Fibroblast of lung (primary cell): Measurements from ENCODE around the gene ZNF281. TPM values are rescaled to one million over a fixed set of nuclear protein-coding genes. Genes with fewer than 3 reads are reported as not detected.
A peak's percentile ranks its signal among the peaks of the same experiment; 100 is the strongest.

Source experiments
- DNase-seq, 2 donors: peaks; one replicate each; pipeline versions ENCODE4 v3.0.0 to v3.0.0-alpha.2; 2010; ENCODE audit warnings: low read depth in 2 of 2
- H2AFZ ChIP-seq: 2 replicates; pipeline ENCODE4 v1.5.1; 2012; ENCODE audit warnings: low read length, control low read depth, inconsistent platforms
- H3K27ac ChIP-seq: 2 replicates; pipeline ENCODE4 v1.5.1; 2011; ENCODE audit warnings: low read length, control low read depth; ENCODE audit not compliant: insufficient read depth
- H3K27me3 ChIP-seq: 2 replicates; pipeline ENCODE4 v1.5.1; 2011; ENCODE audit warnings: mild to moderate bottlenecking, low read length; ENCODE audit not compliant: control insufficient read depth, insufficient read depth
- H3K36me3 ChIP-seq: 2 replicates; pipeline ENCODE4 v1.5.1; 2011; ENCODE audit warnings: low read length; ENCODE audit not compliant: control insufficient read depth, insufficient read depth
- H3K4me1 ChIP-seq: 2 replicates; pipeline ENCODE4 v1.5.1; 2011; ENCODE audit warnings: low read length; ENCODE audit not compliant: control insufficient read depth, insufficient read depth; ENCODE audit errors: extremely low read depth
- H3K4me2 ChIP-seq: 2 replicates; pipeline ENCODE4 v1.5.1; 2011; ENCODE audit warnings: low read length, control low read depth; ENCODE audit not compliant: insufficient read depth; ENCODE audit errors: extremely low read depth
- H3K4me3 ChIP-seq, 4 experiments: fragments of 200-600 bp in 1 of 4; sonication (generic) in 1 of 4; replicated peaks in 1 of 4; 2 replicates each; pipeline ENCODE4 v1.5.1; 2011 to 2016; ENCODE audit warnings: low read length in 4 of 4, low read depth in 3 of 4, mild to moderate bottlenecking in 3 of 4, control low read depth in 2 of 4, inconsistent platforms in 1 of 4, mixed read lengths in 1 of 4; ENCODE audit not compliant: insufficient read depth in 1 of 4; ENCODE audit errors: control extremely low read depth in 1 of 4
- H3K79me2 ChIP-seq: 2 replicates; pipeline ENCODE4 v1.5.1; 2012; ENCODE audit warnings: mild to moderate bottlenecking, low read length, inconsistent platforms; ENCODE audit not compliant: control insufficient read depth, insufficient read depth
- H3K9ac ChIP-seq: 2 replicates; pipeline ENCODE4 v1.5.1; 2011; ENCODE audit warnings: mild to moderate bottlenecking, low read length, control low read depth; ENCODE audit not compliant: insufficient read depth
- H3K9me3 ChIP-seq: 2 replicates; pipeline ENCODE4 v1.5.1; 2012; ENCODE audit warnings: low read depth, low read length; ENCODE audit not compliant: control insufficient read depth, insufficient read depth
- H4K20me1 ChIP-seq: 2 replicates; pipeline ENCODE4 v1.5.1; 2011; ENCODE audit warnings: low read length; ENCODE audit not compliant: control insufficient read depth, insufficient read depth; ENCODE audit errors: extremely low read depth
- EZH2 ChIP-seq: IDR thresholded peaks from 2 replicates; pipeline ENCODE4 v1.5.1; 2012; ENCODE audit warnings: low read length, control low read depth, mild to moderate bottlenecking; ENCODE audit errors: missing control alignments
- polyA plus RNA-seq, 2 donors: library from polyadenylated mRNA; depleted of rRNA in 1 of 2; stranded (reverse) in 1 of 2; unstranded in 1 of 2; fragments of >200 nt; gene quantifications; 2 replicates each; pipeline ENCODE4 v1.2.1, GENCODE V29; 2011 to 2012; ENCODE audit warnings: missing spikeins in 1 of 2
- total RNA-seq: library from RNA; depleted of rRNA; stranded (reverse); fragments of >200 nt; gene quantifications from 2 replicates; pipeline ENCODE4 v1.2.1, GENCODE V29; 2014
- TF ChIP-seq, protein P1 (sequence below), 2 donors: IDR thresholded peaks in 1 of 2; conservative IDR thresholded peaks in 1 of 2; 1 replicate in 1 of 2; 2 replicates in 1 of 2; pipeline ENCODE4 v1.5.1; 2011 to 2012; ENCODE audit warnings: low read length in 2 of 2, control low read depth in 1 of 2, inconsistent platforms in 1 of 2, low read depth in 1 of 2, mild to moderate bottlenecking in 1 of 2

Gene ZNF281
- total and polyA plus RNA-seq, 2 donors (not counting 1 experiment from before 2014, with no cell fraction given): 14.0 to 39.0 TPM

DNA sequence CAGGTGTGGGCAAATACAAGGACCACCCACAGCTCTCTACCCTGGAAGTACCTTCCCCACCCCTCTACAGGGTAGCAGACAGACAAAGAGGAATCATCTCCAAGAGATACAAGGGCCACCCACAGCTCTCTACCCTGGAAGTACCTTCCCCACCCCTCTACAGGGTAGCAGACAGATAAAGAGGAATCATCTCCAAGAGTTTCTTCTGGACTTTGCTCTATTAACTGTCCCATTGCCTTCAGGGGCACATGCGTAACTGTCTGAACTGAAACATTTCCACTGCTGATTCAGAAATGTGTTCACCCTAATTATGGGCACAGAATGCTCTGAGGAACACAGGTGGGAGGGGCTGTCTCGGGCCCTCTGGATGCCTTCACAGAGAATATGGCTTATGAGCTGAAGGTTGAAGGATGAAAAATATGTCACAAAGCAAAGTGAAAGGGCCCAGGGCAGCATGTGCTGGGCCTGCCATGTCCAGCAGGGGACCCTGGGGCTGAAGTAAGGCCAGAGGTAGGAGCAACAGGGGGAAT lies 43.9 kb downstream of the ZNF281 start:
- no peaks in the 10 kb centered on the region for H3K79me2 ChIP-seq
- no peak overlapping the region for H2AFZ ChIP-seq
- no peaks in the 10 kb centered on the region for H4K20me1 ChIP-seq
- TF ChIP-seq, protein P1, sequence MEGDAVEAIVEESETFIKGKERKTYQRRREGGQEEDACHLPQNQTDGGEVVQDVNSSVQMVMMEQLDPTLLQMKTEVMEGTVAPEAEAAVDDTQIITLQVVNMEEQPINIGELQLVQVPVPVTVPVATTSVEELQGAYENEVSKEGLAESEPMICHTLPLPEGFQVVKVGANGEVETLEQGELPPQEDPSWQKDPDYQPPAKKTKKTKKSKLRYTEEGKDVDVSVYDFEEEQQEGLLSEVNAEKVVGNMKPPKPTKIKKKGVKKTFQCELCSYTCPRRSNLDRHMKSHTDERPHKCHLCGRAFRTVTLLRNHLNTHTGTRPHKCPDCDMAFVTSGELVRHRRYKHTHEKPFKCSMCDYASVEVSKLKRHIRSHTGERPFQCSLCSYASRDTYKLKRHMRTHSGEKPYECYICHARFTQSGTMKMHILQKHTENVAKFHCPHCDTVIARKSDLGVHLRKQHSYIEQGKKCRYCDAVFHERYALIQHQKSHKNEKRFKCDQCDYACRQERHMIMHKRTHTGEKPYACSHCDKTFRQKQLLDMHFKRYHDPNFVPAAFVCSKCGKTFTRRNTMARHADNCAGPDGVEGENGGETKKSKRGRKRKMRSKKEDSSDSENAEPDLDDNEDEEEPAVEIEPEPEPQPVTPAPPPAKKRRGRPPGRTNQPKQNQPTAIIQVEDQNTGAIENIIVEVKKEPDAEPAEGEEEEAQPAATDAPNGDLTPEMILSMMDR (conservative IDR thresholded peaks at IDR 0.05 in 1 of 2, IDR thresholded peaks at IDR 0.05 in 1 of 2; ENCODE audit: low read depth in 1 of 2, low read length in 2 of 2): no peak
- TF ChIP-seq EZH2: no peak
- H3K27ac ChIP-seq: no peak overlapping the region
- no peaks in the 10 kb centered on the region for H3K9me3 ChIP-seq
- no peak overlapping the region for H3K9ac ChIP-seq
- H3K36me3 ChIP-seq: no peaks in the 10 kb centered on the region
- H3K4me2 ChIP-seq: no peak overlapping the region
- no peak for DNase-seq
- peaks cover 8% of the 10 kb centered on the region for H3K4me1 ChIP-seq
- no peak overlapping the region for H3K4me3 ChIP-seq
- no peaks in the 10 kb centered on the region for H3K27me3 ChIP-seq

DNA sequence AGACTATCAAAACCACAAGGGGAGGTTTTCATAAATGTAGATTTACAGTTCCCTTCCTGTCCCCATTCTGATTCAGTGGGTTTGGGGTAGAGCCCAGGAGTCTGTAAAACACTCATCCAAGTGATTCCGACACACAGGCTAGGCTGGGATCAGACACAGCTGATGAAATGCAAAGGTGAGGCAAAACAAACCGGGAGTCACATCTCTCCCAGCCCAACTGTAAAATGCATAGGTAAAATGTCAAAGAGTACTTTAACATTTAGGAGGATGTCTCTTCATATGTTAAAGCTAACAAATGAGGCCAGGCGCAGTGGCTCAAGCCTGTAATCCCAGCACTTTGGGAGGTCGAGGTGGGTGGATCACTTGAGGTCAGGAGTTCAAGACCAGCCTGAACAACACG lies 45.0 kb downstream of the ZNF281 start:
- peak in 1 of 2 donors; percentile 77 for DNase-seq
- Histone ChIP-seq H2AFZ (no peak overlapping the region), H3K4me1 (peaks cover 8% of the 10 kb centered on the region), H3K9ac (no peak overlapping the region), H3K36me3 (no peaks in the 10 kb centered on the region), H3K27me3 (no peaks in the 10 kb centered on the region), H3K4me2 (no peak overlapping the region), H3K4me3 (no peak overlapping the region), H3K79me2 (no peaks in the 10 kb centered on the region), H3K9me3 (no peaks in the 10 kb centered on the region), H4K20me1 (no peaks in the 10 kb centered on the region), H3K27ac (no peak overlapping the region)
- TF ChIP-seq, protein P1 (conservative IDR thresholded peaks at IDR 0.05 in 1 of 2, IDR thresholded peaks at IDR 0.05 in 1 of 2; ENCODE audit: low read depth in 1 of 2, low read length in 2 of 2): no peak
- TF ChIP-seq EZH2: no peak

GRCh38 chr1:200364091-200364759 lies 45.6 kb downstream of the ZNF281 start:
- Histone ChIP-seq H3K27me3 (no peaks in the 10 kb centered on the region), H3K4me2 (no peak overlapping the region), H3K27ac (no peak overlapping the region), H3K4me3 (no peak overlapping the region), H3K9ac (no peak overlapping the region), H3K36me3 (no peaks in the 10 kb centered on the region), H3K79me2 (no peaks in the 10 kb centered on the region), H3K9me3 (no peaks in the 10 kb centered on the region), H2AFZ (no peak overlapping the region), H3K4me1 (peaks cover 8% of the 10 kb centered on the region), H4K20me1 (no peaks in the 10 kb centered on the region)
- TF ChIP-seq EZH2: no peak
- TF ChIP-seq, protein P1 (conservative IDR thresholded peaks at IDR 0.05 in 1 of 2, IDR thresholded peaks at IDR 0.05 in 1 of 2; ENCODE audit: low read depth in 1 of 2, low read length in 2 of 2): no peak
- DNase-seq: peak; percentile 43 to 69
